ENCODE results near the gene TRIP4.
"Not testable (repeated sequence)": the region's sequence is repeated elsewhere in the genome, so short reads cannot be mapped to it uniquely, and the experiment has no call there.

TRIP4 gene

DNA sequence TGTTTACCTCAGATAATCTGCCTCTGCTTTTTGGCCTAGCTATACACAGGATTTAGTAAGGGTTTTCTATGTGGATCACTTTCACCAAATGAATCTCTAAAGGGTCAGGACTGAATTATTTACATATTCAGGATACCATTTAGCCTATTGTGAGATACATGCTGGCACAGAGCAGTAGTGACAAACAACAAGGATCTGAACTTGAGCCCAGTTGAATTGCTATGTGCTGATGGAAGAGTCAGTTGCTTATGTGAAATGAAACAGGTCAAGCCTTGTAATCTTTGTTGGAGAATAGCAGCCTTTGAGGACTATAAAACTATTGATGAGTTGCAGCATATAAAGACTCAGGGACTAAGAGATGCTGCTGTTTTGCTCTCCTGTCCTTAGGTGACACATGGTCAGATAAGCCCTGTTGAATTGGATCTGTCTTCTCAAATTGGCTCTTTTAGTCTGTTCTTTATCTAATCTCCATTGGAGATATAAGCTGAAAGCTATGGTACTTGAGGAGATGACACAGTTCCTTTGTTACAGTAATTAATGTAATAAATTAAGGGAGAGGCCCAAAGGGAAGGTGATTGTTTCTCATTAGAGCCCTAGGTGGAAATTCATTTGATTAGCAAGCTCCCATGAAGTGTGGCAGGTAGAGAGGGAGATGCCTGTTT, 103.1 kb downstream of the TRIP4 start:
- FAIRE-seq, result no peak

DNA sequence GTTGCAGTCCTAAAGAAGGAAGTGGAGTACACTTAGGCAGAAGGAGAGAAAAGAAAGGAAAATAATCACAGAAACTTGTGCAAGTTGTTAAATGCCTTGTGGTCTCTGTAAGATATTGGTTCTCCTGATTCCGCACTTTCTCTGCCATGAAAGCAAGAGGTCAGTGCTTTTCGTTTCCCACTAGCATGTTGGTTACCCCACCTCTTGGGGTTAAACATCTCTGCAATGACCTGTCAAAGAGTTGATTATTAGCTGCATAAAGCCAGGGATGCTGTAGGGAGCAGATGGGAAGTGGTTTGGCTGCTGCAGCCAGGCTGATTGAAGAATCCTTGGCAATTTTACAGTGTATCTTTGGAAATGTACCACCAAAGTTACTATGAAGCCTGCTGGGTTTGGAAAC, 106.0 kb downstream of the TRIP4 start:
- no peak for FAIRE-seq

DNA sequence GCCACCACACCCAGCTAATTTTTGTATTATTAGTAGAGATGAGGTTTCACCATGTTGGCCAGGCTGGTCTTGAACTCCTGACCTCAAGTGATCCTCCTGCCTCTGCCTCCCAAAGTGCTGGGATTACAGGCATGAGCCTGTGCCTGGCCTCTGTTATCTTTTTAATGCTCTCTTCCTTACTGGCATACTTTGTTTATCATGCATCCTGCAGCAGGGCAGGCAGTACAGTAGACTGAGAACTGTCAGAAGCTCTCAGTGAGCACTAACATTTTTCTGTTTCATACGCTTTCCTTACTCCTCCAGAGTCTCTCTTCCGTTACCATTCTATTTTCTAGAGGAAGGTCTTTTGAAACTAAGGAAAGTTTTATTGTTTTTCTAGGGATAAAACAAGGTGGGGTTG, 108.3 kb downstream of the TRIP4 start:
- not testable (repeated sequence) for FAIRE-seq

DNA sequence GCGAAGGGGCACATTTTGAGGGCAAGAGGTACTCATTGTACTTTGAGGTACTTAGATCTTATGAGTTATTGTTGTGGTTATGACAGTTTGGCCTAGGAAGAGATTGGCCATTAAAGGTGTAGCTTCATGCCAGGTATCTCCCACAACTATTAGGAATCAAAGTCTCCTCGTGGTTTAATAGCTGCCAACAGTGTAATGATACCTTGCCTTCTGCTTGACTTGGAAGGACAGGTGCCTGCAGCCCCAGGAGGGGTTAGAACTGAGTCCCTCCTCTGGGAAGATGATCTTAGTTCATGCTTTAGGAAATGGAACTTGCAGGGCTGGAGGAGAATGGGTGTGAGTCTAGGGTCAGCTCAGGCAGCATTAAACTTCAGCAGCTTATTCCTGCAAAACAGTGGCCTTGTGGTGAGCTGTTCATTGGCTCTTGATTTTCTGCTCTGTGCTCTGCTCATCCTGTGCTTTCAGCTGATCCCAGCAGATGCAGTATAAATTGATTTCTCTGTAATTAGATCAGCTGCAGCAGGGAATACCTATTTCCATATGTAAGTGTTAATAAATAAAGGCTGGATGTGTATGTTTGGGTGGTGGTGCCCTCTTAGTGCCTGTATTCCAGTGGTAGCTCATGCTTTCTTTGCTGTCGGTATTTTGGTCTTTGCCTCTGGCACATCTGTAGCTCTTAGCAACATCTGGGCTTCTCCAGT, 113.2 kb downstream of the TRIP4 start:
- no peak for FAIRE-seq

DNA sequence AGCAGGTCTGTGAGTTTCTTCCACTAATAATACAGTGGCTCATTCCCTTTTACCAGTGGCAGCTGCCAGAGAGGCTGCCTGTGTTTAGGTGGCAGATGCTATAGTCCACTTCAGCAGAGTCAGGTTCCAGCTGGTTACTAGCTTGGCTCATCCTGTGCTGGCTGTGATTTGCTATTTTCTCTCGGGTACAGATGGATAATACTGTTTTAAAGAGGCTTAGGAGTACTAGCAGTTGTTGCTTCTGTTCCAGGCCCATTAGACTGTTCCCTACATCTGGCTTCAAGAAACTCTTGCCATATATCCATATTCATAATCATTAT, 113.7 kb downstream of the TRIP4 start:
- FAIRE-seq, result no peak

DNA sequence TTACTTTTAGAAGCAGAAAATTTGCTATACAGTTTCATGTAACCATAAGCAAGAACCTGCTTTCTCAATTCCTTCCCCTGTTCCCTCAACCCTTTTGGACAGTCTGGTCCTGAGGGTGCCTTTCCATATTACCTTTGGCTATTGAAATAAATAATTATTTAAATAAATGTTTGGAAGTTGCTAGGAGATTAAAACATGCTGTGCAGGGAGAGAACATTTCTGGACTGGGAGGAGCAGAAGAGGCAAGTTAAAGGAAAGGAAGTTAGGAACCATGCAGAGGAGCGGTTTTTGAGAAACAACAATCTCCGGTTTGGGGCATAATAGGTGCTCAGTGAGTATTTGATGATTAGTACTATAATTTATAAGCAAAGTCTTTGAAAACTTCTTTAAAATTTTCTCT, 114.5 kb downstream of the TRIP4 start:
- no peak for FAIRE-seq

DNA sequence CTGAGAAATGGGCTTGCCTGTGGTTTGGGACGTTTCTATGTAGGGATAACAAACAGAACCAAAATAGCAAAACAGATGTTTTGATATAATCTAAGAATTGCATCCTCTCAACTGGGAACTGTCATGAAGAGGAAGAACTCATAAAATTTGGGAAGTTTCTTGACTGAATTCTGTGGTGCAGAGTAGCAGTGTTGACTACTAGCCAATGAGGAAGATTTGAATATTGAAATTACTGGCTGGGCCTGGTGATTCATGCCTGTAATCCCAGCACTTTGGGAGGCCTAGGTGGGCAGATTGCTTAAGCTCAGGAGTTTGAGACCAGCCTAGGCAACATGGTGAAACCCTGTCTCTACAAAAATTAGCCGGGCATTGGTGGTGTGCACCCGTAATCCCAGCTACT, 114.9 kb downstream of the TRIP4 start:
- no peak for FAIRE-seq

DNA sequence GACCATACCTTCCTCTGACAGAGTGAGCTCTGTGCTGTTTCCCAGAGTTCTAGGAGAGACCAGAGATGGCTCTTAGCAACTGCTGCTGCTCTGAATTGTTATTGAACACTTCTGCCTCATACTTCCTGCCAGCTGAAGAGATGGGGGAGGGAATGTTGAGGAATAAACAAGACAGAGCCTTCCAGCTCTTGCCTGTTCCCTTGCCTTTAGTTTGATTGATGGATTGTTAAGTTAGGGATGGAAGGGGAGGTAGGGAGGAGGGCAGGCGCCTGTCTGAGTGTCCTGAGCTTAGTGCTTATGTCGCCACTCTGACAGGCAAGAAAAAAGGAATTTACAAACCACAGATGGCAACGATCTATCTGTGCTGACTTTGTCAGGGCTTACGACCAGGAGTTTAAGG, 115.6 kb downstream of the TRIP4 start:
- FAIRE-seq, result no peak

DNA sequence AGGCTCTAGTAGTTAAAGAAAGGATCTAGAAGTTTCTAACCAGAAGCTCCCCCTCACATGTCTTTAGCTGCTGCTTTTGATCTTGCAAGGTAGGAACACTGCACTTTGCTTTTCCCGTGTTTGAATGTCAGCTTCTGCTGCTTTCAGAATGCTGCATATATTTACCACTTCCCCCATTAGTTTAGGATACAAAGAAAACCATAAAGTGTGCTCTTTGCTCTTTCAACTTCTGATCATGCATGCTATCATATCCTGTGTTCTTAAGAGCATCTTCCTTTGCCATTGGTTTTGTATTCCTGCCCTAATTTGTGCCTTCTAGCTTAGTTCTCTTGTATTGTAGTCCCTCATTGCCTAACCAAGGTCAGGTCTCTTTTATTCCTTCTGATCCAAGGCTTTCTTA, 116.0 kb downstream of the TRIP4 start:
- no peak for FAIRE-seq

Data from A204.1 (cell line).